Measurements from ENCODE around the gene TRPV4. TPM values are rescaled to one million over a fixed set of nuclear protein-coding genes. Genes with fewer than 3 reads are reported as not detected.

Gene TRPV4
- total RNA-seq, 1 donor from 2014 or later, result 0.33 TPM

DNA sequence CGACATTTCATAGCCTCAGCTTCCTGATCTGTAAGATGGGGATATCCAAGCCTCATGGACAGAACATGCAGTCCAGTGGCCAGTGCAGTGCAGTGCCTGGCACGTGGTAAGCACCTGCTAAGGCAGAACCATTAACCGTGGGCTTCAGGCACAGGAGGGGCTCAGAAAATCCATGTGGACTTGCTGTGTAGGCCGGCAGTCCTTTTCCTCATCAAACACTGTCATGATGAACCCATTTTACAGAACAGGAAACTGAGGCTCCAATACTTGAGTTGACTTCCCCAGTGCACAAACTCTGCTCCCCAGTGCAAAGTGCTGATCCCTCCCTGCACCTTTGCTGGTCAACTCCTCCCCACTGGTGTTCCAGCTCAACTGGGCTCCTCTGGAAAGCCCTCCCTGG, 18.0 kb downstream of the TRPV4 start:
- Histone ChIP-seq H3K27me3 (ENCODE audit: low read depth) (peaks cover 41% of the 10 kb centered on the region), H3K4me1 (no peaks in the 10 kb centered on the region), H3K9me3 (replicated peaks) (no peaks in the 10 kb centered on the region), H3K4me3 (no peak overlapping the region), H3K36me3 (no peaks in the 10 kb centered on the region), H3K27ac (replicated peaks) (no peak overlapping the region)
- intact Hi-C loops (cut with micrococcal nuclease), result no loop called here
- TF ChIP-seq, protein P1, sequence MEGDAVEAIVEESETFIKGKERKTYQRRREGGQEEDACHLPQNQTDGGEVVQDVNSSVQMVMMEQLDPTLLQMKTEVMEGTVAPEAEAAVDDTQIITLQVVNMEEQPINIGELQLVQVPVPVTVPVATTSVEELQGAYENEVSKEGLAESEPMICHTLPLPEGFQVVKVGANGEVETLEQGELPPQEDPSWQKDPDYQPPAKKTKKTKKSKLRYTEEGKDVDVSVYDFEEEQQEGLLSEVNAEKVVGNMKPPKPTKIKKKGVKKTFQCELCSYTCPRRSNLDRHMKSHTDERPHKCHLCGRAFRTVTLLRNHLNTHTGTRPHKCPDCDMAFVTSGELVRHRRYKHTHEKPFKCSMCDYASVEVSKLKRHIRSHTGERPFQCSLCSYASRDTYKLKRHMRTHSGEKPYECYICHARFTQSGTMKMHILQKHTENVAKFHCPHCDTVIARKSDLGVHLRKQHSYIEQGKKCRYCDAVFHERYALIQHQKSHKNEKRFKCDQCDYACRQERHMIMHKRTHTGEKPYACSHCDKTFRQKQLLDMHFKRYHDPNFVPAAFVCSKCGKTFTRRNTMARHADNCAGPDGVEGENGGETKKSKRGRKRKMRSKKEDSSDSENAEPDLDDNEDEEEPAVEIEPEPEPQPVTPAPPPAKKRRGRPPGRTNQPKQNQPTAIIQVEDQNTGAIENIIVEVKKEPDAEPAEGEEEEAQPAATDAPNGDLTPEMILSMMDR (IDR thresholded peaks at IDR 0.05; ENCODE audit: borderline replicate concordance), result no peak
- DNase-seq, result no peak

DNA sequence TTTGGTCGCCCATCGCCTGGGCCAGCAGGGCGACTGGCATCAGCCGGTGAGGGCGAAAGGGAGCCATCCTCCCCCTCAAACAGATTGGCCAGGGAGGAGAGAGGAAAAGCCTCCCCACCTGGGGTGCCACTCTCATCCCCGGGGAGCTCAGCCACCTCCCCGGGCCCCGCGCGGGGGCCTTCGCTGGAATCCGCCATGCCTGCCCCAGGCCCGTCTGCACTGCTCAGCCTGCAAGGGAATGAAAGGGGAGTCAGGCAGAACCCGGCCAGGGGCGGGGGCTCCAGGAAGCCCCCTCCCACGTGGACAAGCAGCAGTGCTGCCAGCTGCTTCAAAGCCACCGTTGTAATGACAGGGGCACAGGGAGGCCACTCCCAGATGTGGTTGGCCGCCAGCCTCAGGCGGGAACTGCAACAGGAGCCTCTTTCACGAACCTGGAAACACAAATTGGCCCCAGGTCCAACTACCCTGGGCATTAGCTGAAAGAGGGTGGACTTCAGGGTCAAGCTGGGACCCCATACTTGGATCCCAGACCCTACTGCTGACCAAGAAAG, 18.5 kb downstream of the TRPV4 start:
- Histone ChIP-seq H3K4me1 (no peaks in the 10 kb centered on the region), H3K27me3 (ENCODE audit: low read depth) (peaks cover 41% of the 10 kb centered on the region), H3K9me3 (replicated peaks) (no peaks in the 10 kb centered on the region), H3K4me3 (no peak overlapping the region), H3K27ac (replicated peaks) (no peak overlapping the region), H3K36me3 (no peaks in the 10 kb centered on the region)
- DNase-seq, result no peak
- TF ChIP-seq, protein P1 (IDR thresholded peaks at IDR 0.05; ENCODE audit: borderline replicate concordance), result no peak
- intact Hi-C loops (cut with micrococcal nuclease), result no loop called here

DNA sequence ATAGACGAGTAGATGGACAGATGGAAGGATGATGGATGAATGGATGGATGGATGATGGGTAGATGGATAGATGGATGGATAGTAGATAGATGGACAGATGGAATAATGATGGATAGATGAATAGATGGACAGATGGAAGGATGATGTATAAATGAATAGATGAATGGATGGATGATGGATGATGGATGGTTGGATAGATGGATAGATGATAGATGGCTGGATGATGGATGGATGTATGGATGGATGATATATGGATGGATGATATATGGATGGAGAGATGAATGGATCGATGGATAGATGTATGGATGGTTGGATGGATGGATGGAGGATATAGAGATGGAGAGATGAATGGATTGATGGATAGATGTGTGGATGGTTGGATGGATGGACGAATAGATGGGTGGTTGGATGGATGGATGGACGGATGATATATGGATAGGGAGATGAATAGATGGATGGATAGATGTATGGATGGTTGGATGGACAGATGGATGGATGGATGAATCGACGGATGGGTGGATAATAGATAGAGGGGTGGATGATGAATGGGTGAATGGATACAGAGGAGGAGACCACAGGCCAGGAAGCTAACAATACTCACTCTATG, 19.3 kb downstream of the TRPV4 start:
- no peaks in the 10 kb centered on the region for H3K4me1 ChIP-seq
- H3K9me3 ChIP-seq (replicated peaks), result no peaks in the 10 kb centered on the region
- H3K4me3 ChIP-seq, result no peak overlapping the region
- no peak overlapping the region for H3K27ac ChIP-seq (replicated peaks)
- no peaks in the 10 kb centered on the region for H3K36me3 ChIP-seq
- intact Hi-C loops (cut with micrococcal nuclease), result no loop called here
- peaks cover 41% of the 10 kb centered on the region for H3K27me3 ChIP-seq (ENCODE audit: low read depth)
- no peak for DNase-seq
- TF ChIP-seq, protein P1 (IDR thresholded peaks at IDR 0.05; ENCODE audit: borderline replicate concordance), result no peak

DNA sequence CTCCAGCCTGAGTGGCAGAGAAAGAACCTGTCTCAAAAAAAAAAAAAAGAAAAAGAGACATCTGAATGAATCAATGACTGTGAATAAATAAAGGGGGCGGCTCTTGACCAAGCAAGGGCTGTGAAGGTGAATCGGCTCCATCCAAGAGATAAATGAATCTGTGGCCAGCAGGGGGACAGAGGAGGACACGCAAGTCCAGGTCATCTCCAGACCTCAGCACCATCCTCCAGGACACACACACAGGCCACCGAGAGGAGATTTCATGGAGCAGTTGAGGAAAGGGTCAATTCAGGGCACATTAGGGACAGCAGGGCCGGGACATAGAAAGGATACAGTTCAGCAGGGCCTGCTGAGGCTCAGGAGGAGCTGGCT, 21.6 kb downstream of the TRPV4 start:
- Histone ChIP-seq H3K9me3 (replicated peaks) (no peaks in the 10 kb centered on the region), H3K4me1 (no peaks in the 10 kb centered on the region), H3K36me3 (no peaks in the 10 kb centered on the region), H3K27ac (replicated peaks) (no peak overlapping the region), H3K27me3 (ENCODE audit: low read depth) (peaks cover 24% of the 10 kb centered on the region), H3K4me3 (no peak overlapping the region)
- TF ChIP-seq, protein P1 (IDR thresholded peaks at IDR 0.05; ENCODE audit: borderline replicate concordance), result no peak
- intact Hi-C loops (cut with micrococcal nuclease), result no loop called here
- DNase-seq, result no peak

DNA sequence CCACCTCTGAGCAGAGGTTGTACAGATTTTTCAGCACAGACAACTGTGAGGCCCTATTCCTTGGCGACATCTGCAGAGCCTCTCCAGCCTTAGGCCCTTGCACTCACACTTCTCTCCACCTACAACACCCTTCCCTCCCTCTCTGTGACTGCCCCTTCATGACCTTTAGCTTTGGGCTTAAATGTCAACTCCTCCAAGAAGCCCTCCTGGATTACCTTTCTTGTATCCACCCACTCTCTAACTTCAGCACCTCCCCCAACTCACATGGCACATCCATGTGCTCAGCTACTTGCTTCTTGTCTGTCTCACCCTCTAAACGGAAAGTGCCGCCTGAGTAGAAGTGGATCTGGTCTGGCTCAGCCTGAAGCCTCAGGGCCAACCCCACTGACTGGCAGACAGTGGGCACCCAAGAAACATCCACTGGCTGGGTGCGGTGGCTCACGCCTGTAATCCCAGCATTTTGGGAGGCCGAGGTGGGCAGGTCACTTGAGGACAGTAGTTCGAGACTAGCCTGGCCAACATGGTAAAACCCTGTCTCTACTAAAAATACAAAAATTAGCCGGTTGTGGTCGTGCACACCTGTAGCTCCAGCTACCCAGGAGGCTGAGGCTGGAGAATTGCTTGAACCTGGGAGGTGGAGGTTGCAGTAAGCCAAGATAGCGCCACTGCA, 22.1 kb downstream of the TRPV4 start:
- DNase-seq, result no peak
- H3K36me3 ChIP-seq, result no peaks in the 10 kb centered on the region
- intact Hi-C loops (cut with micrococcal nuclease), result no loop called here
- TF ChIP-seq, protein P1 (IDR thresholded peaks at IDR 0.05; ENCODE audit: borderline replicate concordance), result no peak
- H3K27ac ChIP-seq (replicated peaks), result no peak overlapping the region
- H3K4me3 ChIP-seq, result no peak overlapping the region
- no peaks in the 10 kb centered on the region for H3K4me1 ChIP-seq
- peaks cover 21% of the 10 kb centered on the region for H3K27me3 ChIP-seq (ENCODE audit: low read depth)
- no peaks in the 10 kb centered on the region for H3K9me3 ChIP-seq (replicated peaks)
